ENCODE results near the gene ADAP1.

DNA sequence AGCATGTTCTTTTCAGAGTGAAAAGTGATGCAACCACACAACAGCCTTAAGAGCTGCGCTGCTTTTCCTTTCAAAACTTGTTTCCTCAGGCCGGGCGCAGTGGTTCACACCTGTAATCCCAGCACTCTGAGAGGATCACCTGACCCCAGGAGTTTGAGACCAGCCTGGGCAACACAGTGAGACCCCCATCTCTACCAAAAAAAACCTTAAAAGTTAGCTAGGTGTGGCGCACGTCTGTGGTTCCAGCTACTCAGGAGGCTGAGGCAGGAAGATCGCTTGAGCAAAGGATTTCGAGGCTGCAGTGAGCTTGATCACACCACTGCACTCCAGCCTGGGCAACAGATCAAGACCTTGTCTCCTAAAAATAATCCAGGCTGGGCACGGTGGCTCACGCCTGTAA lies 18.8 kb upstream of the ADAP1 start:
- no peak for TF ChIP-seq POLR2AphosphoS5 (IDR thresholded peaks at IDR 0.05)
- TF ChIP-seq, protein P1, sequence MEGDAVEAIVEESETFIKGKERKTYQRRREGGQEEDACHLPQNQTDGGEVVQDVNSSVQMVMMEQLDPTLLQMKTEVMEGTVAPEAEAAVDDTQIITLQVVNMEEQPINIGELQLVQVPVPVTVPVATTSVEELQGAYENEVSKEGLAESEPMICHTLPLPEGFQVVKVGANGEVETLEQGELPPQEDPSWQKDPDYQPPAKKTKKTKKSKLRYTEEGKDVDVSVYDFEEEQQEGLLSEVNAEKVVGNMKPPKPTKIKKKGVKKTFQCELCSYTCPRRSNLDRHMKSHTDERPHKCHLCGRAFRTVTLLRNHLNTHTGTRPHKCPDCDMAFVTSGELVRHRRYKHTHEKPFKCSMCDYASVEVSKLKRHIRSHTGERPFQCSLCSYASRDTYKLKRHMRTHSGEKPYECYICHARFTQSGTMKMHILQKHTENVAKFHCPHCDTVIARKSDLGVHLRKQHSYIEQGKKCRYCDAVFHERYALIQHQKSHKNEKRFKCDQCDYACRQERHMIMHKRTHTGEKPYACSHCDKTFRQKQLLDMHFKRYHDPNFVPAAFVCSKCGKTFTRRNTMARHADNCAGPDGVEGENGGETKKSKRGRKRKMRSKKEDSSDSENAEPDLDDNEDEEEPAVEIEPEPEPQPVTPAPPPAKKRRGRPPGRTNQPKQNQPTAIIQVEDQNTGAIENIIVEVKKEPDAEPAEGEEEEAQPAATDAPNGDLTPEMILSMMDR (IDR thresholded peaks at IDR 0.05), result no peak
- TF ChIP-seq POLR2A (IDR thresholded peaks at IDR 0.05), result no peak
